ENCODE data around the gene THSD7B.

THSD7B gene

GRCh38 chr2:137380610-137381009 is 615.3 kb downstream of the THSD7B start:
- peaks cover 3% of the 10 kb centered on the region for H3K9me3 Mint-ChIP-seq
- no peak for ATAC-seq
- no peaks in the 10 kb centered on the region for H3K4me1 Mint-ChIP-seq
- H3K36me3 Mint-ChIP-seq = no peaks in the 10 kb centered on the region
- DNase-seq (ENCODE audit: low spot score in 2 of 2) = no peak
- no peak overlapping the region for H3K27ac Mint-ChIP-seq
- no peak overlapping the region for H3K4me3 Mint-ChIP-seq

DNA sequence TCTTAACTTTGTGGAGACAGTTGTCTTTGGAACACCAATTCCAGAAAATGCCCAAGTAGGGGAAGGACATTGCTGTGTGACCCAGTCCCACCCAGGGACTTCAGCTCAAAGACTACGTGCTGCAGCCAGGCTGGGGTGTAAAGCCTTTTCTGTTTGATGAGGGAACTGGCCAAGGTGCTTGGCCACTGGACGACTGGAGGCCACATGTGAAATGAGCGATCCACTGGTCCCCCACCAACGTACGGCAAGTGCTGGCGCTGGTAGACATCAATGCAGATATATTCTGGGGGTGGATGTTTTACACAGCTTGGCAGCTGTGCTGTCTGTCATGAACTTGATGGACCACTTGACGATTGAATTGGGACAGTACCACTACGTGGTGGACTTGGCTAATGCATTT is 616.4 kb downstream of the THSD7B start:
- ATAC-seq = no peak
- DNase-seq (ENCODE audit: low spot score in 2 of 2) = no peak
- no peak overlapping the region for H3K4me3 Mint-ChIP-seq
- H3K27ac Mint-ChIP-seq = no peak overlapping the region
- H3K36me3 Mint-ChIP-seq = no peaks in the 10 kb centered on the region
- H3K4me1 Mint-ChIP-seq = no peaks in the 10 kb centered on the region
- H3K9me3 Mint-ChIP-seq = peaks cover 3% of the 10 kb centered on the region

- DNase-seq (ENCODE audit: low spot score in 2 of 2) (no peak), ATAC-seq (no peak)
- no peak overlapping the region for H3K27ac Mint-ChIP-seq
- H3K9me3 Mint-ChIP-seq = peaks cover 3% of the 10 kb centered on the region
- no peaks in the 10 kb centered on the region for H3K4me1 Mint-ChIP-seq
- H3K36me3 Mint-ChIP-seq = no peaks in the 10 kb centered on the region
- H3K4me3 Mint-ChIP-seq = no peak overlapping the region
Observed at GRCh38 chr2:137383391-137383790, 618.0 kb downstream of the THSD7B start.

DNA sequence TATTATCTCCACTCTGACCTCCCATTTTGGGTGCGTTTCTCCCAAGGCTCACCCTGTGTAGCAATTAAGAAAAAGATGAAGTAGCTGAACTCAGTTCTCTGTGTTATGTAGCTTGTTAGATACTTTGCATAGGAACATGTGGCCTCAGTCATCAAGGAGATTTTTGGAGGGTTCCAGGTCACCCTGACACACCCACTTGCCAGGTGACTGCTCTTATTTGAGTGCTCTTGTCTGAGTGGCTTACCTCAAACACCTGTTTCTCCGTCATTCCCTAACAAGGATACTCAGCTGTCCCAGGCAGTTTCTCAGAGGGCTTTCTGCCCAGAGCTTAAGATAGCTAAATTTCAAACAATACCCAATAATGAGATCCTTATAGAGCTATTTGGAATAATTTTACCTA is 621.7 kb downstream of the THSD7B start:
- no peak for ATAC-seq
- Mint-ChIP-seq H3K4me1 (no peaks in the 10 kb centered on the region), H3K27ac (no peak overlapping the region), H3K36me3 (no peaks in the 10 kb centered on the region), H3K9me3 (peaks cover 7% of the 10 kb centered on the region), H3K4me3 (no peak overlapping the region)
- no peak for DNase-seq (ENCODE audit: low spot score in 2 of 2)

DNA sequence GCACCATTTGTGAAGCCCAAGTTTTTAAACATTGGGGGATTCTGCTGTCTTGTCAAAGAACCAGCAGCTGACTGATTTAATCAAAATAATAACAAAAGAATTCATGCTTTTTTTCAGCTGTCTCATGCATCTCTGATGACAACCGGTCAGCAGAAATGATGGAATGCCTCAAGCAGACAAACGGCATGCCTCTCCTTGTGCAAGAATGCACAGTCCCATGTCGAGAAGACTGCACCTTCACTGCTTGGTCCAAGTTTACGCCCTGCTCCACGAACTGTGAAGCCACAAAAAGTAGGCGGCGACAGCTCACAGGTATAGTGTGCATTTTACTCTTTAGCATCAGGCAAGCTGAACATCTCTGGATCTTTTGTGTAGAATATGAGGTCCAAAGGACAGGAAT is 640.2 kb downstream of the THSD7B start:
- no peak for DNase-seq (ENCODE audit: low spot score in 2 of 2)
- no peaks in the 10 kb centered on the region for H3K4me1 Mint-ChIP-seq
- H3K4me3 Mint-ChIP-seq = no peak overlapping the region
- H3K9me3 Mint-ChIP-seq = peaks cover 13% of the 10 kb centered on the region
- no peaks in the 10 kb centered on the region for H3K36me3 Mint-ChIP-seq
- H3K27ac Mint-ChIP-seq = no peak overlapping the region
- ATAC-seq = no peak

DNA sequence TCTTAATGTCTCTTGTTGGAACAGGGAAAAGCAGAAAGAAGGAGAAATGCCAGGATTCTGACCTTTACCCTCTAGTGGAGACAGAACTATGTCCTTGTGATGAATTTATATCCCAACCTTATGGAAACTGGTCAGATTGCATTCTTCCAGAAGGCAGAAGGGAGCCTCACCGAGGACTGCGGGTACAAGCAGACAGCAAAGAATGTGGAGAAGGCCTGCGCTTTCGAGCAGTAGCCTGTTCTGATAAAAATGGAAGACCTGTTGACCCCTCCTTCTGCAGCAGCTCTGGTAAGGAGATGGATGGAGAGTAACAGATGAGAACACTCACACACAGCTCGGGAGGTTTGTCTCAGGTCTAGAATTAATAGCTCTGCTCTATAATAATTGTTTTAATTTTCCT is 646.2 kb downstream of the THSD7B start:
- no peaks in the 10 kb centered on the region for H3K4me1 Mint-ChIP-seq

DNA sequence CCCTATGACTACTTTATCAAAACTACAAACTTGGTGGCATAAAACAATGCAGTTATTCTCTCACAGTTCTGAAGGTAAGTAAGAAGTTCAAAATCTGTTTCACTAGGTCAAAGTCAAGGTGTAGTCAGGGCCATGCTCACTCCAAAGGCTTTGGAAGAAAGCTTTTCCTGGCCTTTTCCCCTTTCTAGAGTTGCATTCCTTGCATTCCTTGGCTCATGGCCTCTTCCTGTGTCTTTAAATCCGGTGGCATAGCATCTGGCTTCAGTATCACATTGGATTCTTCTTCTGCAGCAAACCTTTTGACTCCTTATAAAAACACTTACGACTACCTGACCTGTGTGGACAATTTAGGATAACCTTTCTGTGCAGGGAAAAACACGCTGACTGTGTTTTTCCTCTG is 655.4 kb downstream of the THSD7B start:
- no peaks in the 10 kb centered on the region for H3K36me3 Mint-ChIP-seq
- H3K27ac Mint-ChIP-seq = no peak overlapping the region
- ATAC-seq (no peak), DNase-seq (ENCODE audit: low spot score in 2 of 2) (no peak)
- no peak overlapping the region for H3K4me3 Mint-ChIP-seq
- H3K4me1 Mint-ChIP-seq = no peaks in the 10 kb centered on the region
- peaks cover 16% of the 10 kb centered on the region for H3K9me3 Mint-ChIP-seq

More for the DNA sequence above, 646.2 kb downstream of the THSD7B start:
- Mint-ChIP-seq H3K9me3 (peaks cover 24% of the 10 kb centered on the region), H3K27ac (no peak overlapping the region), H3K4me3 (no peak overlapping the region), H3K36me3 (no peaks in the 10 kb centered on the region)
- ATAC-seq = no peak
- DNase-seq (ENCODE audit: low spot score in 2 of 2) = no peak

DNA sequence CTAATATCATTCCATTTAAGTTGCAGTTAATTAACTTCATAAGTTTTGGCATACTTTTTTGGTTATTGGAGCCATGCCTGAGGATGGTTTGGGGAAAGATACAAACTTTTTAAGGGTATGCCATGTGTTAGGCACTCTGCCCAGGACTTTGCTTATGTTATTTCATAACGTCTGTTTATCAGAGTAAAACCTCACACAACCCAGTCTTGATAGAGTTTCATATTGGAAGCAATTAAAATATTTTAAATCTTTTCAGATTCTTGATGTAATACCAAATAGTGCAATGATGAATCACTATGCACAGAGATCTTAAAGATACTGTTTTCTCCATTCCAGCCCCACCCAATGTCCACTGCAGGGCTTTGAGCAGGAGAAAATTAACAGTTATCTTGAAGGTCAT is 669.8 kb downstream of the THSD7B start:
- Mint-ChIP-seq H3K27ac (no peak overlapping the region), H3K36me3 (no peaks in the 10 kb centered on the region), H3K4me1 (no peaks in the 10 kb centered on the region), H3K9me3 (peaks cover 26% of the 10 kb centered on the region), H3K4me3 (no peak overlapping the region)
- DNase-seq (ENCODE audit: low spot score in 2 of 2) (no peak), ATAC-seq (no peak)

GRCh38 chr2:137437386-137437785 is 672.0 kb downstream of the THSD7B start:
- Mint-ChIP-seq H3K27ac (no peak overlapping the region), H3K4me1 (no peaks in the 10 kb centered on the region), H3K9me3 (peaks cover 14% of the 10 kb centered on the region), H3K4me3 (no peak overlapping the region), H3K36me3 (no peaks in the 10 kb centered on the region)
- DNase-seq (ENCODE audit: low spot score in 2 of 2) = no peak
- ATAC-seq = no peak

- Mint-ChIP-seq H3K4me3 (no peak overlapping the region), H3K4me1 (no peaks in the 10 kb centered on the region), H3K27ac (no peak overlapping the region), H3K36me3 (no peaks in the 10 kb centered on the region), H3K9me3 (peaks cover 14% of the 10 kb centered on the region)
- no peak for DNase-seq (ENCODE audit: low spot score in 2 of 2)
- no peak for ATAC-seq
Observed at GRCh38 chr2:137444970-137445369, 679.6 kb downstream of the THSD7B start.

DNA sequence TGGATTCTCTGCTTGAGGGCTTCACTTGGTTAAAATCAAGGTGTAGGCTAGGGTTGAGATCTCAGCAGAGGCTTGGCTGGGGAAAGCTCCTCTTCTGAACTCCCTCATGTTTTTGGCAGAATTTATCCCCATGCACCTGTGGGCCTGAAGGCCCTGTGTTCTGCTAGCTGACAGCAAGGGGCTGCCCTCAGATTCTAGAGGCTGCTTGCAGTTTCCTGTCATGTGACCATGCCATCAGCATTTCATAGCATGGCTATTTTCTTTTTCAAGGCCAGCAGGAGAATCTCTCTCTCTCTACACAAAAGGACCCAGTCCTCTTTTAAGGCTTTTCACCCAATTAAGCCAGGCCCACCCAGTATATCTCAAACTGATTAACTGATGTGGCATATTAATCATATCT is 684.1 kb downstream of the THSD7B start:
- DNase-seq (ENCODE audit: low spot score in 2 of 2) (no peak), ATAC-seq (no peak)
- Mint-ChIP-seq H3K4me3 (no peak overlapping the region), H3K27ac (no peak overlapping the region), H3K4me1 (no peaks in the 10 kb centered on the region), H3K9me3 (peaks cover 23% of the 10 kb centered on the region), H3K36me3 (no peaks in the 10 kb centered on the region)

GRCh38 chr2:137454886-137455285 is 689.5 kb downstream of the THSD7B start:
- no peaks in the 10 kb centered on the region for H3K4me1 Mint-ChIP-seq
- no peaks in the 10 kb centered on the region for H3K36me3 Mint-ChIP-seq
- peaks cover 13% of the 10 kb centered on the region for H3K9me3 Mint-ChIP-seq
- ATAC-seq (no peak), DNase-seq (ENCODE audit: low spot score in 2 of 2) (no peak)
- H3K27ac Mint-ChIP-seq = no peak overlapping the region
- H3K4me3 Mint-ChIP-seq = no peak overlapping the region

DNA sequence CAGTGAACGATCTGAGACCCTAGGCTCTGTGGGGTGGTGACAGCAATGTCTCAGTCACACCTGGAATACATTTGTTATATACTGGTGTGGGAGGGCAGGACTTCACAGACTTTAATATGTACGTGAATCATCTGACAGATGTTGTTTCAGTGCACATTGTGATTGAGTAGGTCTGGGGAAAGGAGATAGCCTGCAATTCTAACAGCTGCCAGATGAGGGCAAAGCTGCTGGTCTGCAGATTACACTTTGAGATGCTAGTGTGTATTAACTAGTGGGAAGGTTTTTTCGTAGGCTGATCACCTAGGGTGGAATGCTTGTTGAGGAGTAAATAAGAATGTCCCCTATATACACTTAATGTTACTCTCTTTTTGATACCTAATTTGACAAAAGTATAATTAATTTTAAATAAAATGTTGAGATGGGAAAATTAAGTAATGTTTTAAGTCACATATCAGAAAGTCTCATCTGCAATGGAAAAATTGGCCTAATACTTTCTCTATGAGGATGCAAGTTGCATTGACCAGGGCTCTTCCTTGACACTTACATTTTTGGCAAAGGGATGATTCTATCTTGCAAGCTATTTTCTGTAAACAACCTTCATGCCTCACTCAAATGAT is 702.0 kb downstream of the THSD7B start:
- H3K9me3 Mint-ChIP-seq = peaks cover 3% of the 10 kb centered on the region
- ATAC-seq (no peak), DNase-seq (ENCODE audit: low spot score in 2 of 2) (no peak)
- no peaks in the 10 kb centered on the region for H3K4me1 Mint-ChIP-seq
- no peaks in the 10 kb centered on the region for H3K36me3 Mint-ChIP-seq
- no peak overlapping the region for H3K4me3 Mint-ChIP-seq
- no peak overlapping the region for H3K27ac Mint-ChIP-seq

GRCh38 chr2:137493261-137493660 is 727.9 kb downstream of the THSD7B start:
- no peaks in the 10 kb centered on the region for H3K36me3 Mint-ChIP-seq
- H3K9me3 Mint-ChIP-seq = peaks cover 10% of the 10 kb centered on the region
- no peak overlapping the region for H3K4me3 Mint-ChIP-seq

GRCh38 chr2:137500599-137500998 is 735.3 kb downstream of the THSD7B start:
- Mint-ChIP-seq H3K27ac (no peak overlapping the region), H3K4me1 (no peaks in the 10 kb centered on the region), H3K36me3 (no peaks in the 10 kb centered on the region), H3K4me3 (no peak overlapping the region), H3K9me3 (peaks cover 10% of the 10 kb centered on the region)
- no peak for ATAC-seq
- DNase-seq (ENCODE audit: low spot score in 2 of 2) = no peak

More at GRCh38 chr2:137493261-137493660, 727.9 kb downstream of the THSD7B start:
- ATAC-seq = no peak
- Mint-ChIP-seq H3K4me1 (no peaks in the 10 kb centered on the region), H3K27ac (no peak overlapping the region)
- DNase-seq (ENCODE audit: low spot score in 2 of 2) = no peak

- Mint-ChIP-seq H3K9me3 (peaks cover 13% of the 10 kb centered on the region), H3K36me3 (no peaks in the 10 kb centered on the region), H3K4me1 (no peaks in the 10 kb centered on the region), H3K4me3 (no peak overlapping the region), H3K27ac (no peak overlapping the region)
- ATAC-seq (no peak), DNase-seq (ENCODE audit: low spot score in 2 of 2) (no peak)
Observed at GRCh38 chr2:137507237-137507636, 741.9 kb downstream of the THSD7B start.

Data from stimulated activated effector memory CD8-positive, alpha-beta T cell treated with anti-CD3 and anti-CD28 coated beads, Interleukin-12 subunit alpha, Interleukin-12 subunit beta, amount 100 ng/mL, for 72 hours (primary cell).